ENCODE measurements around the gene ARID3C. TPM values are rescaled to one million over a fixed set of nuclear protein-coding genes. Genes with fewer than 3 reads are reported as not detected.

Gene ARID3C
- polyA plus RNA-seq, 2 of the 4 experiments (the other 2 are of a cell fraction): 0.09 to 0.12 TPM

DNA sequence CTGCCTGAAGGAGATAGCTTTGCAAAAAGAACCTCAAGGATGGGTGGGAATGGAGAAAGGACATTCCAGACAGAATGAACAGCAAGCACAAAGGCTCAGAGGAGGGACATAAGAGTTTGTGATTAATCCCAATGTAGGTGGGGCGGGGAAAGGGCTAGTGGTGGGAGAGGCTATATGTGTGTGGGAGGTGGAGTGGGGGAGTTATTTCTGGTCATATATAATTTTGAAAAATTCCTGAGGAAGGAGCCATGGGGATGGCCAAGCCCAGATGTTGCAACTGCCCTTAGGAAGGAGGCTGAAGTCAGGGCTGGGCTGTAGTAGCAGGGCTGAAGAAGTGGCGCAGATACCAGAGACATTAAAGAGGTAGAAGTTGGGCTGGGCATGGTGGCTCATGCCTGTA is 47.0 kb upstream of the ARID3C start:
- POLR2A ChIA-PET: no interaction called here
- CTCF ChIA-PET: interaction anchor here (0.7 to 4.7 kb wide), 13 partner anchors 8 to 322 kb away, joined by 3 to 65 read pairs (median 4); partner anchors contain the start of genes CCL21, CCL27, GALT and IL11RA
- ATAC-seq (no peak), FAIRE-seq (no peak), DNase-seq (ENCODE audit: low read depth in 1 of 2, low spot score in 1 of 2) (no peak)
- TF ChIP-seq MAZ (IDR thresholded peaks at IDR 0.05; ENCODE audit: borderline replicate concordance, low read depth, low read length) (no peak), JUNB (IDR thresholded peaks at IDR 0.05) (no peak), PHF8 (IDR thresholded peaks at IDR 0.05; ENCODE audit: borderline replicate concordance, low read depth) (no peak), HOXB13 (CRISPR knock-in tag; IDR thresholded peaks at IDR 0.05; ENCODE audit: low read depth) (no peak)
- H3K4me3 ChIP-seq: no peak overlapping the region
- H3K27ac ChIP-seq: no peak overlapping the region
- no peaks in the 10 kb centered on the region for H3K4me1 ChIP-seq
- whole genome bisulfite sequencing (ENCODE audit: missing lambda C conversion rate): 98% methylated on average over 2 of the region's 2 CpGs
- no peaks in the 10 kb centered on the region for H3K9me3 ChIP-seq
- H3K4me2 ChIP-seq: no peak overlapping the region

DNA sequence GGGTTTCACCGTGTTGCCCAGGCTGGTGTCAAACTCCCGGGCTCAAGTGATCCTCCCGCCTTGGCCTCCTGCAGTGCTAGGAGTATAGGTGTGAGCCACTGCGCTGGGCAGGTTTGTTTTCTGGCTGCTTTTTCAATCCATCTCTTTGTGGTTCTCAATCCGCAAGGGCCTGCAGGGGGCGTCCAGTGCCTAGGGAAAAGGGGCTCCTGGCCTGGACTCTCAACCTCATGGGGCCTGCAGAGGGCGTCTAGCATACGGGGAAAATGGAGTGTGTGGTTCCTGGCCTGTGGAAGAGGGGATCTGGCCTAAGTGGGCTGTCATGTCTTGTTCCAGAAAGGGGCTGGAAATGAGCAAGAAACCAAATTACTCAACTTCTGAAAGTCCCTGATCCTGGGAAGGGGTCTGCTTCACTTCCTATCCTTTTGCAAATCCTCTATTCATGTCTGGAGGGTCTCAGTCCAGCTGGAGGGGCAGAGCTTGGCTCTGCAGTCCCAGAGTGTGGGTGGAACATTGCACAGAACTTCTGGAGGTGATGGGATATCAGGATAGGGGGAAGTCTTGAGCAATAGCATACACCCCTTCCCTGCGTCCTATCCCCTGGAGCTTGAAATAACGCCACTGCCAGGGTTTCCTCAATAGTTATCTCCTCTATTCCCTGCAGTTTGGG is 46.3 kb upstream of the ARID3C start:
- Histone ChIP-seq H3K4me2 (no peak overlapping the region), H3K9me3 (no peaks in the 10 kb centered on the region), H3K27ac (no peak overlapping the region), H3K4me1 (no peaks in the 10 kb centered on the region), H3K4me3 (no peak overlapping the region)
- DNase-seq (ENCODE audit: low read depth in 1 of 2, low spot score in 1 of 2) (peak; percentile 79 to 84), ATAC-seq (peak; percentile 93 to 99), FAIRE-seq (no peak)
- WGBS (ENCODE audit: missing lambda C conversion rate): 21% methylated on average over 10 of the region's 10 CpGs
- ChIA-PET CTCF (interaction anchor here (0.7 to 4.7 kb wide), 14 partner anchors 9 to 322 kb away, joined by 3 to 65 read pairs (median 4); partner anchors contain the start of genes CCL21, CCL27, GALT and IL11RA), POLR2A (no interaction called here)
- TF ChIP-seq SMC3 (IDR thresholded peaks at IDR 0.05) (peak; percentile 47; the same call in 2 of the 3 replicates), HES2 (IDR thresholded peaks at IDR 0.05) (no peak), FOSL2 (IDR thresholded peaks at IDR 0.05) (no peak), FOSL2 (CRISPR knock-in tag; IDR thresholded peaks at IDR 0.05) (no peak), POLR2AphosphoS2 (conservative IDR thresholded peaks at IDR 0.05; ENCODE audit: low read length) (no peak), CTCF (IDR thresholded peaks at IDR 0.05) (peak; percentile 79), RAD21 (conservative IDR thresholded peaks at IDR 0.05 in 1 of 2, IDR thresholded peaks at IDR 0.05 in 1 of 2) (peak; percentile 70 to 88)
- TF ChIP-seq, protein P1, sequence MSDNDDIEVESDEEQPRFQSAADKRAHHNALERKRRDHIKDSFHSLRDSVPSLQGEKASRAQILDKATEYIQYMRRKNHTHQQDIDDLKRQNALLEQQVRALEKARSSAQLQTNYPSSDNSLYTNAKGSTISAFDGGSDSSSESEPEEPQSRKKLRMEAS (IDR thresholded peaks at IDR 0.05): 0 out of 2 replicates have a peak, but pooled peaks have one; percentile 23

- WGBS (ENCODE audit: missing lambda C conversion rate): 65% methylated on average over 3 of the region's 3 CpGs
Observed at GRCh38 chr9:34674440-34674839, 45.6 kb upstream of the ARID3C start.

GRCh38 chr9:34671307-34671706 is 42.4 kb upstream of the ARID3C start:
- ATAC-seq: no peak
- no peaks in the 10 kb centered on the region for H3K4me1 ChIP-seq
- DNase-seq (ENCODE audit: low read depth in 1 of 2, low spot score in 1 of 2): no peak
- no peak overlapping the region for H3K4me2 ChIP-seq
- no peak overlapping the region for H3K4me3 ChIP-seq
- H3K27ac ChIP-seq: no peak overlapping the region
- POLR2A ChIA-PET: no interaction called here
- FAIRE-seq: no peak
- H3K9me3 ChIP-seq: 0 out of 3 replicates have a peak, but pooled peaks cover 4% of the 10 kb centered on the region
- CTCF ChIA-PET: interaction anchor here (0.6 to 3.8 kb wide), 4 partner anchors 10 to 974 kb away, joined by 3 to 23 read pairs (median 8); no protein-coding TSS in a partner anchor
- 86% methylated on average over 1 of the region's 1 CpG for WGBS (ENCODE audit: missing lambda C conversion rate)
- no peak for TF ChIP-seq EHMT2 (IDR thresholded peaks at IDR 0.05; ENCODE audit: low read depth)
- no peak for TF ChIP-seq NR3C1 (IDR thresholded peaks at IDR 0.05)
- TF ChIP-seq, protein P2, sequence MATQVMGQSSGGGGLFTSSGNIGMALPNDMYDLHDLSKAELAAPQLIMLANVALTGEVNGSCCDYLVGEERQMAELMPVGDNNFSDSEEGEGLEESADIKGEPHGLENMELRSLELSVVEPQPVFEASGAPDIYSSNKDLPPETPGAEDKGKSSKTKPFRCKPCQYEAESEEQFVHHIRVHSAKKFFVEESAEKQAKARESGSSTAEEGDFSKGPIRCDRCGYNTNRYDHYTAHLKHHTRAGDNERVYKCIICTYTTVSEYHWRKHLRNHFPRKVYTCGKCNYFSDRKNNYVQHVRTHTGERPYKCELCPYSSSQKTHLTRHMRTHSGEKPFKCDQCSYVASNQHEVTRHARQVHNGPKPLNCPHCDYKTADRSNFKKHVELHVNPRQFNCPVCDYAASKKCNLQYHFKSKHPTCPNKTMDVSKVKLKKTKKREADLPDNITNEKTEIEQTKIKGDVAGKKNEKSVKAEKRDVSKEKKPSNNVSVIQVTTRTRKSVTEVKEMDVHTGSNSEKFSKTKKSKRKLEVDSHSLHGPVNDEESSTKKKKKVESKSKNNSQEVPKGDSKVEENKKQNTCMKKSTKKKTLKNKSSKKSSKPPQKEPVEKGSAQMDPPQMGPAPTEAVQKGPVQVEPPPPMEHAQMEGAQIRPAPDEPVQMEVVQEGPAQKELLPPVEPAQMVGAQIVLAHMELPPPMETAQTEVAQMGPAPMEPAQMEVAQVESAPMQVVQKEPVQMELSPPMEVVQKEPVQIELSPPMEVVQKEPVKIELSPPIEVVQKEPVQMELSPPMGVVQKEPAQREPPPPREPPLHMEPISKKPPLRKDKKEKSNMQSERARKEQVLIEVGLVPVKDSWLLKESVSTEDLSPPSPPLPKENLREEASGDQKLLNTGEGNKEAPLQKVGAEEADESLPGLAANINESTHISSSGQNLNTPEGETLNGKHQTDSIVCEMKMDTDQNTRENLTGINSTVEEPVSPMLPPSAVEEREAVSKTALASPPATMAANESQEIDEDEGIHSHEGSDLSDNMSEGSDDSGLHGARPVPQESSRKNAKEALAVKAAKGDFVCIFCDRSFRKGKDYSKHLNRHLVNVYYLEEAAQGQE (IDR thresholded peaks at IDR 0.05): no peak
- TF ChIP-seq EHF (CRISPR knock-in tag; IDR thresholded peaks at IDR 0.05): no peak
- TF ChIP-seq BCL3 (IDR thresholded peaks at IDR 0.05): no peak
- no peak for TF ChIP-seq NPAS2 (CRISPR knock-in tag; IDR thresholded peaks at IDR 0.05; ENCODE audit: borderline replicate concordance)

More at GRCh38 chr9:34674440-34674839, 45.6 kb upstream of the ARID3C start:
- ATAC-seq (no peak), FAIRE-seq (no peak), DNase-seq (ENCODE audit: low read depth in 1 of 2, low spot score in 1 of 2) (no peak)
- no peak for TF ChIP-seq CBX8 (IDR thresholded peaks at IDR 0.05)
- no peak for TF ChIP-seq TP53 (CRISPR knock-in tag; IDR thresholded peaks at IDR 0.05)
- no peak for TF ChIP-seq HOXB5 (CRISPR knock-in tag; IDR thresholded peaks at IDR 0.05)
- TF ChIP-seq NR3C1 (IDR thresholded peaks at IDR 0.05): no peak
- no peak for TF ChIP-seq MYC (IDR thresholded peaks at IDR 0.05; ENCODE audit: borderline replicate concordance, low read length)
- ChIA-PET CTCF (interaction anchor here (0.8 to 4.7 kb wide), 9 partner anchors 8 to 225 kb away, joined by 3 to 65 read pairs (median 4); partner anchors contain the start of gene CCL21), POLR2A (no interaction called here)
- no peak overlapping the region for H3K4me3 ChIP-seq
- H3K4me1 ChIP-seq: no peaks in the 10 kb centered on the region
- H3K9me3 ChIP-seq: 0 out of 3 replicates have a peak, but pooled peaks cover 4% of the 10 kb centered on the region
- H3K27ac ChIP-seq: no peak overlapping the region
- no peak overlapping the region for H3K4me2 ChIP-seq

Data from A549 (cell line).